ENCODE measurements around the gene MICAL1.

DNA sequence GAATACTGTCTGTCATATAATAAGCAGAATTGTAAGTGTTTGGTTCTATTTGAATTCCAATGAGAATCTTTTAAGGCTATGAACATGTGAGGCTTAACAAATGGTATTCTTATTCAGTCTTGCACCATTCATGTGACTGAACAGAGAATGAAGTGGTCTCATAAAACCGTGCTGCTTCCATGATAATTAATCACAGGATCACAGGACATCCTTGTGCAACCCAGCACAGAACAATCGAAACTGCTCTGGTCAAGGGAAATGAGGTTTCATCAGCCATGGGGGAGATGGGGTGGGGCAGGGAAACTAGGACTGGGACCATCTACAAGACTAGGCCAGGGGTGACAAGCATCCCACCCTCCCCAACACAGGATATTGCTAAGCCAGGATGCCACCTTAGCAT lies 21.1 kb downstream of the MICAL1 start:
- TF ChIP-seq, protein P1, sequence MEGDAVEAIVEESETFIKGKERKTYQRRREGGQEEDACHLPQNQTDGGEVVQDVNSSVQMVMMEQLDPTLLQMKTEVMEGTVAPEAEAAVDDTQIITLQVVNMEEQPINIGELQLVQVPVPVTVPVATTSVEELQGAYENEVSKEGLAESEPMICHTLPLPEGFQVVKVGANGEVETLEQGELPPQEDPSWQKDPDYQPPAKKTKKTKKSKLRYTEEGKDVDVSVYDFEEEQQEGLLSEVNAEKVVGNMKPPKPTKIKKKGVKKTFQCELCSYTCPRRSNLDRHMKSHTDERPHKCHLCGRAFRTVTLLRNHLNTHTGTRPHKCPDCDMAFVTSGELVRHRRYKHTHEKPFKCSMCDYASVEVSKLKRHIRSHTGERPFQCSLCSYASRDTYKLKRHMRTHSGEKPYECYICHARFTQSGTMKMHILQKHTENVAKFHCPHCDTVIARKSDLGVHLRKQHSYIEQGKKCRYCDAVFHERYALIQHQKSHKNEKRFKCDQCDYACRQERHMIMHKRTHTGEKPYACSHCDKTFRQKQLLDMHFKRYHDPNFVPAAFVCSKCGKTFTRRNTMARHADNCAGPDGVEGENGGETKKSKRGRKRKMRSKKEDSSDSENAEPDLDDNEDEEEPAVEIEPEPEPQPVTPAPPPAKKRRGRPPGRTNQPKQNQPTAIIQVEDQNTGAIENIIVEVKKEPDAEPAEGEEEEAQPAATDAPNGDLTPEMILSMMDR (IDR thresholded peaks at IDR 0.05): no peak
- no peak for TF ChIP-seq POLR2A (IDR thresholded peaks at IDR 0.05)

All from thyroid gland (tissue), 4 donors.